SK-N-SH (cell line): ENCODE data around the gene MRPL36. TPM values are rescaled to one million over a fixed set of nuclear protein-coding genes. Genes with fewer than 3 reads are reported as not detected.

Experiments used
- CTCF ChIA-PET: fragments of 300-600, 350-600 bp; formaldehyde crosslinking; extraction: SDS; loops from one replicate; lab custom pipeline; 2021; lab: Yijun Ruan, JAX
- POLR2A ChIA-PET: fragments of 350-600 bp; sonication (Branson Sonifier 250); formaldehyde crosslinking; extraction: SDS; loops from one replicate; lab custom pipeline; 2020; ENCODE audit warnings: antibody characterized with exemption, inconsistent platforms; lab: Yijun Ruan, JAX
- DNase-seq: peaks from one replicate; pipeline ENCODE4 v3.0.0; 2012
- H2AFZ ChIP-seq: fragments of 200-600 bp; sonication (generic); 2 replicates; pipeline ENCODE4 v1.8.1; 2016; ENCODE audit warnings: antibody characterized with exemption, mild to moderate bottlenecking, low read depth
- H3F3A ChIP-seq: fragments of 200-600 bp; sonication (generic); replicated peaks from 2 replicates; pipeline ENCODE3; 2016; ENCODE audit warnings: antibody characterized with exemption, mild to moderate bottlenecking; ENCODE audit not compliant: insufficient read depth
- H3K27ac ChIP-seq, 2 experiments: fragments of 200-500 bp in 1 of 2; fragments of 200-600 bp in 1 of 2; sonication (Bioruptor generic) in 1 of 2; sonication (generic), shearing (Covaris generic) in 1 of 2; 2 replicates each; pipeline versions ENCODE4 v1.5.1 to v1.6.1; 2014 to 2016; ENCODE audit warnings: low read depth in 2 of 2, inconsistent platforms in 1 of 2, low read length in 1 of 2, mild to moderate bottlenecking in 1 of 2, mixed read lengths in 1 of 2
- H3K27me3 ChIP-seq: fragments of 200-600 bp; sonication (generic), shearing (Covaris generic); 2 replicates; pipeline ENCODE4 v1.6.1; 2016; ENCODE audit warnings: mixed run types; ENCODE audit not compliant: insufficient read depth
- H3K36me3 ChIP-seq, 2 experiments: fragments of 200-500 bp in 1 of 2; fragments of 200-600 bp in 1 of 2; sonication (Bioruptor generic) in 1 of 2; sonication (generic) in 1 of 2; replicated peaks in 1 of 2; 2 replicates each; pipeline versions ENCODE3 to v1.5.1; 2014 to 2016; ENCODE audit warnings: low read length in 1 of 2, mild to moderate bottlenecking in 1 of 2; ENCODE audit not compliant: insufficient read depth in 2 of 2, control insufficient read depth in 1 of 2
- H3K4me1 ChIP-seq, 2 experiments: fragments of 200-500 bp in 1 of 2; fragments of 200-600 bp in 1 of 2; sonication (Bioruptor generic) in 1 of 2; sonication (generic), shearing (Covaris generic) in 1 of 2; 2 replicates each; pipeline versions ENCODE4 v1.5.1 to v1.6.1; 2014 to 2016; ENCODE audit warnings: low read depth in 1 of 2, low read length in 1 of 2, mixed run types in 1 of 2; ENCODE audit not compliant: insufficient read depth in 2 of 2, control insufficient read depth in 1 of 2
- H3K4me2 ChIP-seq: fragments of 200-600 bp; sonication (generic), shearing (Covaris generic); 2 replicates; pipeline ENCODE4 v1.6.1; 2017; ENCODE audit warnings: mixed run types
- H3K4me3 ChIP-seq, 2 experiments: fragments of 200-500 bp in 1 of 2; fragments of 200-600 bp in 1 of 2; sonication (Bioruptor generic) in 1 of 2; sonication (generic), shearing (Covaris generic) in 1 of 2; 2 replicates each; pipeline versions ENCODE4 v1.5.1 to v1.8.1; 2014 to 2016; ENCODE audit warnings: low read depth in 2 of 2, inconsistent platforms in 1 of 2, low read length in 1 of 2, mild to moderate bottlenecking in 1 of 2, mixed read lengths in 1 of 2, moderate library complexity in 1 of 2
- H3K79me2 ChIP-seq: fragments of 200-600 bp; sonication (generic); 2 replicates; pipeline ENCODE4 v1.8.1; 2017; ENCODE audit warnings: mild to moderate bottlenecking; ENCODE audit not compliant: insufficient read depth
- H3K9ac ChIP-seq: fragments of 200-600 bp; sonication (generic); 2 replicates; pipeline ENCODE4 v1.6.1; 2017; ENCODE audit warnings: mixed run types
- H3K9me2 ChIP-seq: fragments of 200-600 bp; sonication (generic); 2 replicates; pipeline ENCODE4 v1.6.1; 2017; ENCODE audit warnings: mixed run types
- H3K9me3 ChIP-seq: fragments of 200-600 bp; sonication (generic); 2 replicates; pipeline ENCODE4 v1.6.1; 2017; ENCODE audit warnings: mixed run types, mild to moderate bottlenecking, moderate library complexity
- H4K20me1 ChIP-seq: fragments of 200-600 bp; sonication (generic); 2 replicates; pipeline ENCODE4 v1.6.1; 2017; ENCODE audit warnings: mild to moderate bottlenecking, mixed run types; ENCODE audit not compliant: insufficient read depth
- CHD2 ChIP-seq: fragments of 150-350 bp; IDR thresholded peaks from 2 replicates; pipeline ENCODE4 v1.6.1; 2018; ENCODE audit warnings: low read length; ENCODE audit not compliant: partially characterized antibody
- CTCF ChIP-seq: fragments of 200-600 bp; sonication (generic); IDR thresholded peaks from 2 replicates; pipeline ENCODE4 v1.6.1; 2017; ENCODE audit warnings: antibody characterized with exemption, mild to moderate bottlenecking, moderate library complexity
- EP300 ChIP-seq, 2 experiments: IDR thresholded peaks; 2 replicates each; pipeline versions ENCODE4 v1.4.0 to v1.6.1; 2012; ENCODE audit warnings: borderline replicate concordance in 1 of 2, low read depth in 1 of 2, low read length in 1 of 2
- GABPA ChIP-seq: IDR thresholded peaks from 2 replicates; pipeline ENCODE4 v1.4.0; 2012; ENCODE audit warnings: low read depth, mild to moderate bottlenecking
- GATA2 ChIP-seq: sonication (generic); formaldehyde crosslinking; IDR thresholded peaks from 2 replicates; pipeline ENCODE4 v1.5.0; 2020; ENCODE audit warnings: mild to moderate bottlenecking, missing genetic modification reagents
- MEF2A ChIP-seq: IDR thresholded peaks from 2 replicates; pipeline ENCODE4 v1.4.0; 2012; ENCODE audit warnings: low read depth, borderline replicate concordance
- MXI1 ChIP-seq: IDR thresholded peaks from 2 replicates; pipeline ENCODE4 v1.6.1; 2012; ENCODE audit warnings: mild to moderate bottlenecking, low read depth, low read length, improper control_type of control experiment
- NFIC ChIP-seq: IDR thresholded peaks from 2 replicates; pipeline ENCODE4 v1.4.0; 2012; ENCODE audit warnings: borderline replicate concordance
- REST ChIP-seq: IDR thresholded peaks from 2 replicates; pipeline ENCODE4 v1.6.1; 2012; ENCODE audit warnings: mild to moderate bottlenecking, low read depth, low read length, moderate library complexity
- RFX5 ChIP-seq: IDR thresholded peaks from 2 replicates; pipeline ENCODE4 v1.6.1; 2012; ENCODE audit warnings: mild to moderate bottlenecking, improper control_type of control experiment, low read length
- SIN3A ChIP-seq: IDR thresholded peaks from 2 replicates; pipeline ENCODE4 v1.6.1; 2012; ENCODE audit warnings: low read depth, mild to moderate bottlenecking, low read length, moderate library complexity, borderline replicate concordance
- TCF12 ChIP-seq: IDR thresholded peaks from 2 replicates; pipeline ENCODE4 v1.4.0; 2012
- WGBS: methylation state at CpG from one replicate; pipeline ENCODE4 v1.1.6; 2017; ENCODE audit warnings: low lambda C conversion rate; 5-methylcytosine and 5-hydroxymethylcytosine counted together
- polyA plus RNA-seq, 3 experiments: library from polyadenylated mRNA; depleted of rRNA; stranded (reverse); fragments of >200 nt; gene quantifications; 2 replicates each; pipeline ENCODE4 v1.2.3, GENCODE V29; 2012

MRPL36 gene
- polyA plus RNA-seq, 1 of the 3 experiments (the other 2 are of a cell fraction), result 78.4 TPM

GRCh38 chr5:1840741-1841521, 41.3 kb upstream of the MRPL36 start:
- Histone ChIP-seq H3K27me3 (peaks cover 67% of the 10 kb centered on the region), H4K20me1 (no peaks in the 10 kb centered on the region), H3K4me1 (no peaks in the 10 kb centered on the region), H2AFZ (no peak overlapping the region), H3K79me2 (no peaks in the 10 kb centered on the region), H3K9ac (no peak overlapping the region), H3K4me2 (no peak overlapping the region), H3K27ac (no peak overlapping the region), H3F3A (peaks cover 7% of the 10 kb centered on the region), H3K9me3 (no peaks in the 10 kb centered on the region), H3K9me2 (no peaks in the 10 kb centered on the region), H3K36me3 (no peaks in the 10 kb centered on the region), H3K4me3 (no peak overlapping the region)
- CTCF ChIA-PET, result no interaction called here
- peak; percentile 55 for DNase-seq
- no peak for TF ChIP-seq SIN3A
- TF ChIP-seq MXI1, result 0 out of 2 replicates have a peak, but pooled peaks have one; percentile 40
- TF ChIP-seq TCF12, result no peak
- POLR2A ChIA-PET, result no interaction called here
- WGBS, result 40% methylated on average over 24 of the region's 31 CpGs

DNA sequence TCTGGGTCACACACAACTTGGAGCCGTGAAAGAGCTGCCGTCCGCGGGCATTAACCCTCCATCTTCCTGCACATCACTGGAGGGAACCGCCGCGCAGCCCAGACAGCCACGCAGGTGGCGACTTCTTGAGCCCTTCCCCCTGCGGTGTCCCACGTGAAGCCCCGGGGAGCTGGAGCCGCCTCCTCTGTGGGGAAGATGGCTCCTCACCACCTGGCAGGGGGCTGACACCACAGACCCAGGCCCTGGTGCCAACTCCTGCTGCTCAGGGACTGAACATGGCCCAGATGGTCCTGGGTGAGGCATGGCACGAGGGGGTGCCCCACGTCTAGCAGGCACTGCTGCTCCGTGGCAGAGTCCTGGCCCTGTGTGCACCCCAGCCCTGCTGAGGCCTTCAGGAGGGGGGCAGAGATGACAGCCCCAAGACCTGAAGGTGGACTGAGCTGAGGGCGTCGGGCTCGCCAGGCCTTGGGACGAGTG, 40.5 kb upstream of the MRPL36 start:
- ChIA-PET CTCF (no interaction called here), POLR2A (no interaction called here)
- Histone ChIP-seq H3K79me2 (no peaks in the 10 kb centered on the region), H3K9me2 (no peaks in the 10 kb centered on the region), H3K9me3 (no peaks in the 10 kb centered on the region), H3F3A (peaks cover under 1% of the 10 kb centered on the region), H3K27me3 (peaks cover 75% of the 10 kb centered on the region), H3K27ac (no peak overlapping the region), H3K9ac (no peak overlapping the region), H3K36me3 (no peaks in the 10 kb centered on the region), H2AFZ (no peak overlapping the region), H4K20me1 (no peaks in the 10 kb centered on the region), H3K4me2 (no peak overlapping the region), H3K4me1 (no peaks in the 10 kb centered on the region), H3K4me3 (no peak overlapping the region)
- 54% methylated on average over 20 of the region's 20 CpGs for WGBS
- DNase-seq, result no peak
- TF ChIP-seq GABPA (no peak), MEF2A (no peak), GATA2 (CRISPR knock-in tag) (no peak), CHD2 (no peak), EP300 (IDR thresholded peaks at IDR 0.05; ENCODE audit: borderline replicate concordance in 1 of 2, low read depth in 1 of 2, low read length in 1 of 2) (no peak), CTCF (no peak), SIN3A (no peak), REST (no peak), RFX5 (no peak), NFIC (no peak)
